HepG2 (cell line): ENCODE data around the gene SVOP. TPM values are rescaled to one million over a fixed set of nuclear protein-coding genes. Genes with fewer than 3 reads are reported as not detected.

Source experiments
- AFF4 ChIP-seq: sonication (generic); formaldehyde crosslinking; IDR thresholded peaks from 2 replicates; pipeline ENCODE4 v1.4.0; 2020; ENCODE audit warnings: missing genetic modification reagents
- ATF7 ChIP-seq, 2 experiments: fragments of 450-650 bp in 1 of 2; sonication (generic) in 1 of 2; formaldehyde crosslinking in 1 of 2; IDR thresholded peaks; 2 replicates each; pipeline versions ENCODE4 v1.4.0 to v1.6.1; 2016 to 2020; ENCODE audit warnings: antibody characterized with exemption in 1 of 2, mild to moderate bottlenecking in 1 of 2, missing genetic modification reagents in 1 of 2
- HES4 ChIP-seq: sonication (generic); formaldehyde crosslinking; IDR thresholded peaks from 2 replicates; pipeline ENCODE4 v1.9.0; 2021; ENCODE audit warnings: mild to moderate bottlenecking, missing genetic modification reagents, borderline replicate concordance
- HNF1A ChIP-seq, 2 experiments: sonication (generic) in 1 of 2; formaldehyde crosslinking in 1 of 2; IDR thresholded peaks; 2 replicates each; pipeline versions ENCODE4 v1.4.0 to v1.6.1; 2016 to 2020; ENCODE audit warnings: borderline replicate concordance in 1 of 2, low read depth in 1 of 2, mild to moderate bottlenecking in 1 of 2, missing genetic modification reagents in 1 of 2
- PRDM10 ChIP-seq: sonication (generic); formaldehyde crosslinking; IDR thresholded peaks from 2 replicates; pipeline ENCODE4 v1.4.0; 2020; ENCODE audit warnings: low read depth, missing genetic modification reagents
- RNF2 ChIP-seq: fragments of 450-650 bp; conservative IDR thresholded peaks from 2 replicates; pipeline ENCODE4 v1.6.1; 2016; ENCODE audit warnings: low read depth
- SP4 ChIP-seq: sonication (generic); formaldehyde crosslinking; IDR thresholded peaks from 2 replicates; pipeline ENCODE4 v1.8.1; 2023; ENCODE audit warnings: mild to moderate bottlenecking, missing genetic modification reagents
- TERF1 ChIP-seq: sonication (generic); formaldehyde crosslinking; IDR thresholded peaks from 2 replicates; pipeline ENCODE4 v1.8.0; 2022; ENCODE audit warnings: mild to moderate bottlenecking, missing genetic modification reagents, moderate library complexity
- ZFP91 ChIP-seq: sonication (generic); formaldehyde crosslinking; IDR thresholded peaks from 2 replicates; pipeline ENCODE4 v1.9.0; 2022; ENCODE audit warnings: missing genetic modification reagents, mild to moderate bottlenecking, borderline replicate concordance
- ZNF564 ChIP-seq: sonication (generic); formaldehyde crosslinking; IDR thresholded peaks from 2 replicates; pipeline ENCODE4 v1.8.1; 2023; ENCODE audit warnings: mild to moderate bottlenecking, missing genetic modification reagents
- ZNF616 ChIP-seq: sonication (generic); formaldehyde crosslinking; IDR thresholded peaks from 2 replicates; pipeline ENCODE4 v1.5.0; 2020; ENCODE audit warnings: low read depth, mild to moderate bottlenecking, missing genetic modification reagents
- ZNF780A ChIP-seq: sonication (generic); formaldehyde crosslinking; IDR thresholded peaks from 2 replicates; pipeline ENCODE4 v1.8.0; 2022; ENCODE audit warnings: mild to moderate bottlenecking, missing genetic modification reagents, moderate library complexity
- polyA plus RNA-seq, 8 experiments: library from polyadenylated mRNA; depleted of rRNA in 3 of 8; stranded (reverse) in 7 of 8; unstranded in 1 of 8; fragments of >200 nt; fragmentation: Illumina TruSeq in 4 of 8; extraction: Trizol in 4 of 8; gene quantifications; 2 replicates each; pipeline versions ENCODE4 v1.2.1 to v1.2.3, GENCODE V29; 2011 to 2016; ENCODE audit warnings: low read depth in 4 of 8, missing spikeins in 1 of 8, mixed read lengths in 1 of 8; ENCODE audit not compliant: insufficient read depth in 1 of 8
- total RNA-seq, 5 experiments: library from RNA; depleted of rRNA; stranded (reverse); fragments of >200 nt; fragmentation: Illumina TruSeq; extraction: Trizol; gene quantifications; 2 replicates each; pipeline ENCODE4 v1.2.3, GENCODE V29; 2016; ENCODE audit warnings: low read depth in 1 of 5

SVOP gene
- total and polyA plus RNA-seq, 2 of the 13 experiments (the other 11 are each of a cell fraction or from before 2014, with no cell fraction given), result not detected

- TF ChIP-seq ZNF780A (CRISPR knock-in tag) (peak; percentile 89; the same call in 1 of the 2 replicates), HES4 (CRISPR knock-in tag) (peak; percentile 92), ZFP91 (CRISPR knock-in tag) (peak; percentile 62), ATF7 (IDR thresholded peaks at IDR 0.05) (no peak), ATF7 (CRISPR knock-in tag; IDR thresholded peaks at IDR 0.05) (0 out of 2 replicates have a peak, but pooled peaks have one; percentile 28), SP4 (CRISPR knock-in tag) (peak; percentile 64), RNF2 (no peak), AFF4 (CRISPR knock-in tag) (no peak), TERF1 (CRISPR knock-in tag) (no peak), ZNF616 (0 out of 2 replicates have a peak, but pooled peaks have one; percentile 72), ZNF564 (CRISPR knock-in tag) (no peak), PRDM10 (CRISPR knock-in tag) (no peak), HNF1A (IDR thresholded peaks at IDR 0.05; ENCODE audit: low read depth) (no peak), HNF1A (CRISPR knock-in tag; IDR thresholded peaks at IDR 0.05; ENCODE audit: borderline replicate concordance) (peak; percentile 57; the same call in 1 of the 2 replicates)
Measured at GRCh38 chr12:109020796-109021380, at the start of gene SVOP (continued).
